MM.1S (cell line): ENCODE measurements around the gene DEUP1.

Experiments
- DNase-seq: peaks from one replicate; pipeline ENCODE4 v3.0.0-alpha.2; 2015
- H2AFZ ChIP-seq: fragments of 300-600 bp; sonication (generic); 2 replicates; pipeline ENCODE4 v1.6.0; 2016; ENCODE audit warnings: antibody characterized with exemption, low read length
- H3F3A ChIP-seq: fragments of 300-600 bp; sonication (generic); 2 replicates; pipeline ENCODE4 v1.6.1; 2016; ENCODE audit warnings: mild to moderate bottlenecking, antibody characterized with exemption, low read length, moderate library complexity, mixed read lengths; ENCODE audit not compliant: insufficient read depth
- H3K27ac ChIP-seq: fragments of 300-600 bp; sonication (generic); 2 replicates; pipeline ENCODE4 v1.5.1; 2016; ENCODE audit warnings: mild to moderate bottlenecking, low read length
- H3K27me3 ChIP-seq: fragments of 300-600 bp; sonication (generic); replicated peaks from 2 replicates; pipeline ENCODE4 v1.6.0; 2016; ENCODE audit warnings: low read length; ENCODE audit not compliant: insufficient read depth
- H3K36me3 ChIP-seq: fragments of 300-600 bp; sonication (generic); replicated peaks from 2 replicates; pipeline ENCODE4 v1.6.1; 2016; ENCODE audit warnings: mild to moderate bottlenecking, low read length, mixed read lengths; ENCODE audit not compliant: insufficient read depth
- H3K4me1 ChIP-seq: fragments of 300-600 bp; sonication (generic); 2 replicates; pipeline ENCODE4 v1.6.1; 2016; ENCODE audit warnings: low read length, mixed read lengths
- H3K4me2 ChIP-seq: fragments of 300-600 bp; sonication (generic); 2 replicates; pipeline ENCODE4 v1.6.0; 2016; ENCODE audit warnings: low read depth, low read length
- H3K4me3 ChIP-seq: fragments of 300-600 bp; sonication (generic); 2 replicates; pipeline ENCODE4 v1.5.1; 2016; ENCODE audit warnings: low read length, mixed read lengths
- H3K79me2 ChIP-seq: fragments of 300-600 bp; sonication (generic); 2 replicates; pipeline ENCODE4 v1.6.1; 2016; ENCODE audit warnings: mixed run types, low read length, mixed read lengths
- H3K9ac ChIP-seq: fragments of 300-600 bp; sonication (generic); 2 replicates; pipeline ENCODE4 v1.6.1; 2016; ENCODE audit warnings: low read length, mixed read lengths
- H3K9me2 ChIP-seq: fragments of 300-600 bp; sonication (generic); replicated peaks from 2 replicates; pipeline ENCODE4 v1.6.1; 2016; ENCODE audit warnings: mild to moderate bottlenecking, low read length, mixed read lengths; ENCODE audit not compliant: insufficient read depth
- H3K9me3 ChIP-seq: fragments of 300-600 bp; sonication (generic); replicated peaks from 2 replicates; pipeline ENCODE4 v1.6.1; 2016; ENCODE audit warnings: mild to moderate bottlenecking, low read length, mixed read lengths; ENCODE audit not compliant: insufficient read depth
- H4K20me1 ChIP-seq: fragments of 300-600 bp; sonication (generic); 2 replicates; pipeline ENCODE4 v1.6.1; 2016; ENCODE audit warnings: mild to moderate bottlenecking, low read length, moderate library complexity, mixed read lengths; ENCODE audit not compliant: insufficient read depth
- CTCF ChIP-seq: fragments of 300-600 bp; sonication (generic); IDR thresholded peaks from 2 replicates; pipeline ENCODE4 v1.5.1; 2016; ENCODE audit warnings: antibody characterized with exemption, low read length, mixed read lengths
- EZH2 ChIP-seq: fragments of 300-600 bp; sonication (generic); optimal IDR thresholded peaks from 2 replicates; pipeline ENCODE3; 2017; ENCODE audit warnings: low read depth, mild to moderate bottlenecking, antibody characterized with exemption, low read length, mixed read lengths
- EZH2phosphoT487 ChIP-seq: fragments of 300-600 bp; sonication (generic); IDR thresholded peaks from 2 replicates; pipeline ENCODE4 v1.6.1; 2018; ENCODE audit warnings: antibody characterized with exemption, low read length

DEUP1 gene

GRCh38 chr11:93319224-93319839 lies 11.2 kb upstream of the DEUP1 start:
- Histone ChIP-seq H3K9ac (no peak overlapping the region), H2AFZ (no peak overlapping the region), H3F3A (no peaks in the 10 kb centered on the region), H4K20me1 (no peaks in the 10 kb centered on the region), H3K9me3 (no peaks in the 10 kb centered on the region), H3K4me1 (no peaks in the 10 kb centered on the region), H3K4me3 (no peak overlapping the region), H3K79me2 (no peaks in the 10 kb centered on the region), H3K9me2 (no peaks in the 10 kb centered on the region), H3K27me3 (no peaks in the 10 kb centered on the region), H3K36me3 (no peaks in the 10 kb centered on the region), H3K4me2 (no peak overlapping the region), H3K27ac (no peak overlapping the region)
- TF ChIP-seq EZH2 (no peak), CTCF (no peak), EZH2phosphoT487 (no peak)
- no peak for DNase-seq

DNA sequence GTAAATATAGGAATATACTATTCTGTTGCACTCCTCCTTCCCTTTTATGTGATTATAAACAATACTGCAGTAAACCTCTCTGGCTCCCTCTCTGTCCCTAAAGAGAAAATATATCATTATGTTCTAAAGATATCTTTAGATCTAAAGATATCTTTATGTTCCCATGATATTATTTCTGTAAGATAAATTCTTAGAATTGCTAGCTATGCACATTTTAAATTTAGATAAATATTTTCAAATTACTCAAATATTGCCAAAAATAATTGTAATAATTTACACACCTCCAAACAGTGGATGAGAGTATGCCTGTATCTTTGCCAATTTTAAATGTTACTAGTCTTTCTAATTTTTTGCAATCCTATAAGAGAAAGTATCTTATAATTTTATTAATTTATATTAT lies 10.3 kb upstream of the DEUP1 start:
- Histone ChIP-seq H3K4me3 (no peak overlapping the region), H3K9me2 (no peaks in the 10 kb centered on the region), H3F3A (no peaks in the 10 kb centered on the region), H3K27me3 (no peaks in the 10 kb centered on the region), H3K4me1 (no peaks in the 10 kb centered on the region), H2AFZ (no peak overlapping the region), H4K20me1 (no peaks in the 10 kb centered on the region), H3K4me2 (no peak overlapping the region), H3K27ac (no peak overlapping the region), H3K9ac (no peak overlapping the region), H3K79me2 (no peaks in the 10 kb centered on the region), H3K9me3 (no peaks in the 10 kb centered on the region), H3K36me3 (no peaks in the 10 kb centered on the region)
- TF ChIP-seq CTCF (no peak), EZH2phosphoT487 (no peak), EZH2 (no peak)
- no peak for DNase-seq

GRCh38 chr11:93322207-93322606 lies 8.3 kb upstream of the DEUP1 start:
- Histone ChIP-seq H3K4me1 (no peaks in the 10 kb centered on the region), H4K20me1 (no peaks in the 10 kb centered on the region), H3K4me3 (no peak overlapping the region), H3K36me3 (no peaks in the 10 kb centered on the region), H3K9me2 (no peaks in the 10 kb centered on the region), H3K27ac (no peak overlapping the region), H3K9ac (no peak overlapping the region), H3K27me3 (no peaks in the 10 kb centered on the region), H2AFZ (no peak overlapping the region), H3K4me2 (no peak overlapping the region), H3K79me2 (no peaks in the 10 kb centered on the region), H3K9me3 (no peaks in the 10 kb centered on the region), H3F3A (no peaks in the 10 kb centered on the region)
- no peak for DNase-seq
- TF ChIP-seq EZH2 = no peak
- TF ChIP-seq CTCF = no peak
- TF ChIP-seq EZH2phosphoT487 = no peak
